Suppressor macrophage treated with lipopolysaccharide for 4 hours (primary cell): ENCODE results near the gene DNAJC6.

Experiments
- DNase-seq: peaks from one replicate; pipeline ENCODE4 v3.0.0-alpha.2; 2020

DNAJC6 gene

DNA sequence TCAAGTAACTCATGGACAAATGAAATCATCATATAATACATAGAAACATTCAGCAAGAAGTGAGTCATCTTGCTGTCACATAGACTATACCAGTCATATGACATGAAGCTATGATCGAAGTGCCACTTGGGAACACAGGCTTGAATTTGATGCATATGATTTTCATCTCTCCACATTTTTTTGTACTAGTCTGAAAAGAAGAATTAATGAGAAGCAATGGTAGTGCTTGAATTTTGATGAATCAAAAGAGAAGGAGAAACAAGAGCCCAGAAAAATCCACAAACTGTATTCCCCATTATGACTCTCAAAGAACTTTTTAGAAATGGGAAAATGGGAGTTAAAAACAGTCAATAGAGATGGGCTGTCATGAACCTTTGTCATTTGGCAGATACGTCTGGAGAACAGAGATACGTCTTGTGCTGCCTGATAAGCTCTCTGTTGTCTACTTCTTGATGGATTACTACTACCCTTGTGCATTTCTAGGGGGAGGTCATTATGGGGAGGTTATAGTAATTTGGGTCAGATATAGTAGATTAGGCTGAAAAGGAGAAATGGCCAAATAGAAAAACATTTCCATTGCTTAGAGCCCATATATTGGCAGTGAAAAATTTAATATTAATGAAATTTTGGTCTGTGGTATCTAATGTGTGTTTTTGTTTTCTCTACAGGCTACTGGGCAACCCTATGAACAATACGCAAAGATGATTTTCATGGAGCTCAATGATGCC is 103.1 kb downstream of the DNAJC6 start:
- DNase-seq: peak; percentile 49

DNA sequence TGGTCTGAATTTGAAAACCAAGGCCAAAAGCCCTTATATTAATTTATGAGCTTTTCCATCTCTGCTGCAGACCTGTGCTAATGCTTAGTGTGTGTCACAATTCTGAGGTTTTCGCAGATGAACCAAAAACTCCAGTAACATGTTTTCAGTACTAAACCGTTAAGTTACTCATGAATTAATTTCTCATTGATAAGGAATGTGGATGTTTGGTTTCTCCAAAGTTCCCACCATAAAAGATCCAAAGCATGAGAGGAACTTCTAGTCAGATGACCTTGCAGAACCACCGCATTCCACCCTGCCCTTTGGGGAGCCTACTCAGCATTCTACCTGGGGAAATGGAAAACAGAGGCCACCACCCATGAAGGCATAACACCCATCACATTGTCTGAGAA is 103.6 kb downstream of the DNAJC6 start:
- DNase-seq: no peak

GRCh38 chr1:65414538-65414937 is 105.2 kb downstream of the DNAJC6 start:
- no peak for DNase-seq

- no peak for DNase-seq
Observed at GRCh38 chr1:65416767-65417166, 107.4 kb downstream of the DNAJC6 start.

- no peak for DNase-seq
Observed at GRCh38 chr1:65417729-65418128, 108.4 kb downstream of the DNAJC6 start.

- no peak for DNase-seq
Observed at GRCh38 chr1:65418522-65419185, 109.3 kb downstream of the DNAJC6 start.

GRCh38 chr1:65419681-65420589 is 110.6 kb downstream of the DNAJC6 start:
- peak; percentile 99 for DNase-seq

DNA sequence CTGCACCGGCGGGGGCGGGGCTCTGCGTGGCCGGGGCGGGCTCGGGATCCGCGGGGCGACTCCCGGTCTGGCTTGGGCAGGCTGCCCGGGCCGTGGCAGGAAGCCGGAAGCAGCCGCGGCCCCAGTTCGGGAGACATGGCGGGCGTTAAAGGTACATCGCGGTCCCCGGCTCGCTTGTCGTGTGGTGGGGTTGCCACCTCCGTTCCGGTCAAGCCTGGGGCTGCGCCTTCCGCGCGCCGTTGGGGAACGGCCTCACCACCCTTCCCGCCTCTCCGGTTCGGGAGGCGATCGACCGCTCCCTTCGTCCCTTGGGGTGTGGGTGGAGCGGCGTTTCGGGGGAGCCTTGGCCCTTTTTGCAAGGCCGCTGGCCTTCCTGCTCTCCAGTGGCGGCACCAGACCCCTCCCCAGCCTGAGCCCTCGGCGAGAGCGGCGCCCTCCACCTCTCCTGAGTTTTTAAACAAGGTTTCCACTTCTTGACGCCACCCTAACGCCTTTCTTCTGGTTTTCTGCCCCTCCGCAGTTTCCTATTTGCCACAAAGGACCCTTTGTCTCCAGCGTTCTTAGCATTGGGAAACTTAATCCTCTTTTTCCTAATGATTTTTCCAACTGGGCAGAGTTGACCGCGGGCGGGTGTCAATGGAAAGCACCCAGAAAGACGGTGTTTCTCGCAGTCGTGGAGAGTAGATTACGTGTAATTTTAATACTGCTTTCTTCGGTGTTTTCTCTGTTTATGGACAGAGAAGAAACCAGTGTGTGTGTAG is 111.4 kb downstream of the DNAJC6 start, which contains the start of the genes LEPR and LEPROT:
TSS of gene LEPR (plus strand) at position 79 of the 761 bp plus-strand sequence. CDS start 144,898 bp downstream, outside the sequence.
TSS of gene LEPROT (plus strand) at position 79 of the 761 bp plus-strand sequence. CDS start at position 136, 57 bp downstream.
- peak; percentile 34 for DNase-seq

- peak; percentile 80 for DNase-seq
Observed at GRCh38 chr1:65421351-65422025, 112.1 kb downstream of the DNAJC6 start.

DNA sequence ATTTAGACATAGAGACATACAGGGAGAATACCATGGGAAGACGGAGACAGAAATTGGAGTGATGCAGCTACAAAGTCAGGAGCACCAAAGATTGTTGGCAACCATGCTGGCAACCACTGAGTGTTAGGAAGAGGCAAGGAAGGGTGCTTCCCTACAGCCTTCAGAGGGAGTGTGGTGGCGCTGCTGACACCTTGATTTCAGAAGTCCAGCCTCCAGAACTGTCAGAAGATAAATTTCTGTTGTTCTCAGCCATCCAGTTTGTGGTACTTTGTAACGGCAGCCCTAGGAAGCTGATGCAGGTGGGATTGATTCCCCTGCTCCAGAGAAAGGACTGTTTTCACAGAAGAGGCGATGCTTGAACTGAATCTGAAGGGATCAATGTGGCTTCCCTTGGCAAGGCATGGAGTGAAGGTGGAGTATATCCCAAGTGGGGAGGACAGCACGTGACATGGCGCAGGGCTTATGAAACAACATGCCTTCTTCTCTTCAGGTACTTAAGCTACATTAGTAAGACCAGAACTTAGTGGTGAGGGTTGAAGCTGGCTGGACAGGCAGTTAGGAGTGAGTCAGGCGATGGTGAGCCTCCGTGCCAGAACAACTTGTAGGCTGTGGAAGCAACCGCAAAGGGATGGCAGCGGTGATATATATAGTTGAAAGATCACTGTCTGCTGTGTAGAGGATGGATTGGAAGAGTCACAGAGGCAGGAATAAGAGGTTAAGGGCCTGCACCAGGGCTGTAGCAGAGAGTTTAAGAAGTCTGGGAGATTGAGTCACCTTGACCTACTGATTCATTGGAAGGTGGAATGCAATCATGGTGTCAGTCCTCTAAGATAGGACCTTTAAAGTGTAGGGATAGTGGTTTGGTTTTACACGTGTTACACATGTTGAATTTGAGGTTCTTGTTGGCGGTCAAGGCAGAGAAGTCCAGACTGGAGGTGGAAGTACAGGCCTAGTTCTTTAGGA is 113.2 kb downstream of the DNAJC6 start:
- no peak for DNase-seq

- peak; percentile 84 for DNase-seq
Observed at GRCh38 chr1:65423884-65424572, 114.7 kb downstream of the DNAJC6 start.

GRCh38 chr1:65424573-65424889 is 115.2 kb downstream of the DNAJC6 start:
- DNase-seq: peak; percentile 23

GRCh38 chr1:65425006-65425405 is 115.7 kb downstream of the DNAJC6 start:
- no peak for DNase-seq

GRCh38 chr1:65425697-65426096 is 116.4 kb downstream of the DNAJC6 start:
- no peak for DNase-seq

DNA sequence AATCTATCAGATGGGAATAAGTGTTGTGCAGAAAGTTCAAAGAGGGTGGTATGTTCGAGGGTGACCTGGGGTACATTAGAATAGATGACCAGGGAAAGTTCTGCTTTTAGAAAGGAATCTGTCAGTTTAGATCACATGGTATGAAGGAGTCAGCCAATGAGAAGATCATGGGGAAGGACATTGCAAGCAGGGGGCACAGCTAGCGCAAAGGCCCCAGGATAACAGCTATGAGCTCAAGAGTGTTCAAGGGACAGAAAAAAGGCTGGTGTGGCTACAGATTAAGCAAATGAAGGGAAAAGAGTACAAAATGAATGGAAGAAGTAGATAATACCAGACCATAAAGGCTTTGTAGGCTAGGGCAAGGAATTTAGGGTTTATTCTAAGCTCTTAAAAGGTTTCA is 119.7 kb downstream of the DNAJC6 start:
- DNase-seq: no peak

- peak; percentile 83 for DNase-seq
Observed at GRCh38 chr1:65429806-65430205, 120.5 kb downstream of the DNAJC6 start.

DNA sequence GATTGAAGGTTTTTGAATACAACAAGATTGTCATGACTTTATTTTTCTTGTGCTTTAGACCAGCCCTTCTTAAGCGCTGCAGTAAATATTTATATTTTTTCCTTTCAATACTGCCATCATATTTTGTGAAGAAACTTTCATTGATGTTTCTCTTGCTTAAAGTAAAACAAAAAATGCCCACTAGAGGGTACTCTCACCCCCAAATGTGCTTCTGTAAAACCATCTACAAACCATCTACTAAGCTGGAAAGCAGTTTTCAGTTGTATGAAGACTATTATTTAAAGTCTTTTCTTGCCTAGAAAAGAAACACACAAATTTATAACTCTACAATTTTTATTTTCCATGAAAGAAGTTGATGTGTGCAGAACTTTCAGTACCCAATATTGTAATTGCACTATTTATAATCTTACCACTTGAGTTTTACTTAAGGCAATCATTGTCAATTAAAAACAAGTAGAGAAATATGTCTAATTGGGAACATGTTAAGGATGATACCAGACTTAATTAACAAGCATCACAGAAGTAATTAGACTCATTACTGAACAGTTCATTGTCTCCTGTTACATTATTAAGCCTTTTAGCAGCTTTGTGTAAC is 121.9 kb downstream of the DNAJC6 start:
- peak; percentile 59 for DNase-seq

- DNase-seq: no peak
Observed at GRCh38 chr1:65432918-65433317, 123.6 kb downstream of the DNAJC6 start.

DNA sequence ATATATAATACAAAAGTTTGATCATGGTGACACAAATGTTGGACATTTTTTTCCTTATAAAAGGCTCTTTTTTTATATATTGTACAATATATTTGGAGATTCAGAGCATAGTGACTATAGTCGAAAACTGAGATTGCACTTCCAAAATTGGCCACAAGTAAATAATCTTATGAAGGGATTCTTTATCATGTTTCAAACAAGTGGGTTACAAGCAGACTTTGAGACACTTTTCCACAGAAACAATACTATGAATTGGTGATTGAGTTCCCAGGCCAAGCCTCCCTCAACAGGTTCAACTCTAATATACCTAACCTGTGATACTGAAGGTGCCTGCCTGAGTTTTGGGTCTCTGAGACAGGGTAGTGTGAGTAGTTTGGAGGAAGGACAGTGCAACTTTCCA is 124.9 kb downstream of the DNAJC6 start:
- DNase-seq: no peak

DNA sequence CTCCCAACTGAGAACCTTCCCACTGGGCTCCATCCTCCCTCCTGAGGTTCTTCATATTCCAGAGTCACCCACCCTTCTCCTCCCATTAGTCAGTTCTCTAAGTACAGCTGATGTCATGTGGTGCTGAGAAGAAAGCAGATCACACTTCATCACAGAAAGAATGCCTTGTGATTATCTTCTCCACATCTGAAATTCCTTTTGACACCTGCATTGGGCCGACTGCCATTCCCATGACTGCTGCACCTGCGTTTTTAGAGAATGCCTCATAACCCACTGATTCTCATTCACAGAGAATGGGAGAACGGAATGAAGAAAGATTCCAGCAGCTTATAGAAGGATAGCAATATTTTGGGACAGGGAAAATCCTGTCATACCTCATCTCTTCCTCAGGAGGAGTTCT is 125.4 kb downstream of the DNAJC6 start:
- no peak for DNase-seq
